ENCODE data around the gene CALR. TPM values are rescaled to one million over a fixed set of nuclear protein-coding genes. Genes with fewer than 3 reads are reported as not detected.
"Not testable (repeated sequence)": the region's sequence is repeated elsewhere in the genome, so short reads cannot be mapped to it uniquely, and the experiment has no call there.

Gene CALR
- total and polyA plus RNA-seq, 2 donors (not counting 1 experiment from before 2014, with no cell fraction given) = 1,447 to 2,757 TPM

GRCh38 chr19:12954612-12954962 is 16.2 kb downstream of the CALR start:
- Histone ChIP-seq H3K79me2 (ENCODE audit: control insufficient read depth, insufficient read depth, low read length) (peaks cover 38% of the 10 kb centered on the region), H3K4me3 (replicated peaks in 1 of 4; ENCODE audit: control extremely low read depth in 1 of 4, insufficient read depth in 1 of 4, low read depth in 3 of 4, low read length in 4 of 4) (no peak overlapping the region), H3K27me3 (ENCODE audit: control insufficient read depth, insufficient read depth, low read length) (no peaks in the 10 kb centered on the region), H3K9me3 (ENCODE audit: control insufficient read depth, insufficient read depth, low read depth, low read length) (no peaks in the 10 kb centered on the region), H3K4me2 (ENCODE audit: extremely low read depth, insufficient read depth, low read length) (no peak overlapping the region), H4K20me1 (ENCODE audit: control insufficient read depth, extremely low read depth, insufficient read depth, low read length) (no peaks in the 10 kb centered on the region), H3K36me3 (ENCODE audit: control insufficient read depth, insufficient read depth, low read length) (peaks cover 20% of the 10 kb centered on the region), H3K4me1 (ENCODE audit: control insufficient read depth, extremely low read depth, insufficient read depth, low read length) (peaks cover 17% of the 10 kb centered on the region), H2AFZ (ENCODE audit: low read length) (no peak overlapping the region), H3K27ac (ENCODE audit: insufficient read depth, low read length) (peak overlapping the region; percentile 82), H3K9ac (ENCODE audit: insufficient read depth, low read length) (no peak overlapping the region)
- TF ChIP-seq, protein P1, sequence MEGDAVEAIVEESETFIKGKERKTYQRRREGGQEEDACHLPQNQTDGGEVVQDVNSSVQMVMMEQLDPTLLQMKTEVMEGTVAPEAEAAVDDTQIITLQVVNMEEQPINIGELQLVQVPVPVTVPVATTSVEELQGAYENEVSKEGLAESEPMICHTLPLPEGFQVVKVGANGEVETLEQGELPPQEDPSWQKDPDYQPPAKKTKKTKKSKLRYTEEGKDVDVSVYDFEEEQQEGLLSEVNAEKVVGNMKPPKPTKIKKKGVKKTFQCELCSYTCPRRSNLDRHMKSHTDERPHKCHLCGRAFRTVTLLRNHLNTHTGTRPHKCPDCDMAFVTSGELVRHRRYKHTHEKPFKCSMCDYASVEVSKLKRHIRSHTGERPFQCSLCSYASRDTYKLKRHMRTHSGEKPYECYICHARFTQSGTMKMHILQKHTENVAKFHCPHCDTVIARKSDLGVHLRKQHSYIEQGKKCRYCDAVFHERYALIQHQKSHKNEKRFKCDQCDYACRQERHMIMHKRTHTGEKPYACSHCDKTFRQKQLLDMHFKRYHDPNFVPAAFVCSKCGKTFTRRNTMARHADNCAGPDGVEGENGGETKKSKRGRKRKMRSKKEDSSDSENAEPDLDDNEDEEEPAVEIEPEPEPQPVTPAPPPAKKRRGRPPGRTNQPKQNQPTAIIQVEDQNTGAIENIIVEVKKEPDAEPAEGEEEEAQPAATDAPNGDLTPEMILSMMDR (conservative IDR thresholded peaks at IDR 0.05 in 1 of 2, IDR thresholded peaks at IDR 0.05 in 1 of 2; ENCODE audit: low read depth in 1 of 2, low read length in 2 of 2) = no peak
- no peak for TF ChIP-seq EZH2 (IDR thresholded peaks at IDR 0.05; ENCODE audit: low read length, missing control alignments)
- no peak for DNase-seq (ENCODE audit: low read depth in 2 of 2)

- peaks cover 17% of the 10 kb centered on the region for H3K4me1 ChIP-seq (ENCODE audit: control insufficient read depth, extremely low read depth, insufficient read depth, low read length)
- H4K20me1 ChIP-seq (ENCODE audit: control insufficient read depth, extremely low read depth, insufficient read depth, low read length); H3K27ac ChIP-seq (ENCODE audit: insufficient read depth, low read length); H3K27me3 ChIP-seq (ENCODE audit: control insufficient read depth, insufficient read depth, low read length); H2AFZ ChIP-seq (ENCODE audit: low read length); H3K9ac ChIP-seq (ENCODE audit: insufficient read depth, low read length); H3K9me3 ChIP-seq (ENCODE audit: control insufficient read depth, insufficient read depth, low read depth, low read length); DNase-seq (ENCODE audit: low read depth in 2 of 2): not testable (repeated sequence)
- H3K4me2 ChIP-seq (ENCODE audit: extremely low read depth, insufficient read depth, low read length) = peak overlapping the region; percentile 90
- H3K36me3 ChIP-seq (ENCODE audit: control insufficient read depth, insufficient read depth, low read length) = peaks cover 14% of the 10 kb centered on the region
- peak overlapping the region in 2 of 4 experiments; percentile 81 to 88 for H3K4me3 ChIP-seq (replicated peaks in 1 of 4; ENCODE audit: control extremely low read depth in 1 of 4, insufficient read depth in 1 of 4, low read depth in 3 of 4, low read length in 4 of 4)
- peaks cover 37% of the 10 kb centered on the region for H3K79me2 ChIP-seq (ENCODE audit: control insufficient read depth, insufficient read depth, low read length)
Observed at GRCh38 chr19:12955575-12955974, 17.2 kb downstream of the CALR start.

DNA sequence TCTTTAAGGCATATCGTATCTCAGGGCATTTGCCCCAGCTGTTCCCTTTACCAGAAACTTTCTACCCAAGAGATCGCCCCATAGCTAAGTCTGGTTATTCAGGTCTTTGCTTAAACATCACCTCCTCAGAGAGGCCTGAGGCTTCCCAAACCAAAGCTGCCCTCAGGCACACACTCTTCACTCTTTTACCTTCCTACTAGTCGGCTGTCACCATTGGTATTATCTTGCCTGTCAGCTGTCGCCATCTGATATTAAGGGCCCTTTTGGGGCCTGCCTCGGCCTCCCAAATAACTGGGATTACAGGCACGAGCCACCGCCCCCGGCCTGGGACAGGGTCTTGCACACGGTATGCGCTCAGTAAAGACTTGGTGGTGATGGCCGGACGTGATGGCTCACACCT is 17.6 kb downstream of the CALR start:
- H3K9ac ChIP-seq (ENCODE audit: insufficient read depth, low read length) = no peak overlapping the region
- no peaks in the 10 kb centered on the region for H3K27me3 ChIP-seq (ENCODE audit: control insufficient read depth, insufficient read depth, low read length)
- TF ChIP-seq, protein P1 (conservative IDR thresholded peaks at IDR 0.05 in 1 of 2, IDR thresholded peaks at IDR 0.05 in 1 of 2; ENCODE audit: low read depth in 1 of 2, low read length in 2 of 2) = no peak
- TF ChIP-seq EZH2 (IDR thresholded peaks at IDR 0.05; ENCODE audit: low read length, missing control alignments) = no peak
- peaks cover 17% of the 10 kb centered on the region for H3K4me1 ChIP-seq (ENCODE audit: control insufficient read depth, extremely low read depth, insufficient read depth, low read length)
- H3K36me3 ChIP-seq (ENCODE audit: control insufficient read depth, insufficient read depth, low read length) = peaks cover 14% of the 10 kb centered on the region
- peak overlapping the region; percentile 90 for H3K4me2 ChIP-seq (ENCODE audit: extremely low read depth, insufficient read depth, low read length)
- H4K20me1 ChIP-seq (ENCODE audit: control insufficient read depth, extremely low read depth, insufficient read depth, low read length) = no peaks in the 10 kb centered on the region
- H3K9me3 ChIP-seq (ENCODE audit: control insufficient read depth, insufficient read depth, low read depth, low read length) = no peaks in the 10 kb centered on the region
- no peak for DNase-seq (ENCODE audit: low read depth in 2 of 2)
- peak overlapping the region; percentile 77 for H3K27ac ChIP-seq (ENCODE audit: insufficient read depth, low read length)
- peak overlapping the region; percentile 72 to 93 (median 84) for H3K4me3 ChIP-seq (replicated peaks in 1 of 4; ENCODE audit: control extremely low read depth in 1 of 4, insufficient read depth in 1 of 4, low read depth in 3 of 4, low read length in 4 of 4)
- H2AFZ ChIP-seq (ENCODE audit: low read length) = no peak overlapping the region
- H3K79me2 ChIP-seq (ENCODE audit: control insufficient read depth, insufficient read depth, low read length) = peaks cover 37% of the 10 kb centered on the region

Data from fibroblast of lung (primary cell).